Endothelial cell of umbilical vein (primary cell): ENCODE measurements around the gene CALHM6. TPM values are rescaled to one million over a fixed set of nuclear protein-coding genes. Genes with fewer than 3 reads are reported as not detected.

Experiments
- BruUV-seq: library from RNA; stranded (reverse); fragments of 400-500 nt; replicated peaks from 2 replicates; lab custom pipeline; 2021; lab: Mats Ljungman, UMichigan
- CTCF ChIA-PET: fragments of 300-600, 350-600 bp; sonication (Branson Sonifier 250); formaldehyde crosslinking; loops from one replicate; lab custom pipeline; 2021; ENCODE audit warnings: antibody characterized with exemption, inconsistent platforms; lab: Charles Lee
- POLR2A ChIA-PET: fragments of 300-600, 350-600 bp; sonication (Branson Sonifier 250); formaldehyde crosslinking; loops from one replicate; lab custom pipeline; 2021; ENCODE audit warnings: antibody characterized with exemption, inconsistent platforms; lab: Charles Lee
- DNase-seq: peaks from one replicate; pipeline ENCODE4 v3.0.0-alpha.2; 2011; ENCODE audit warnings: low read depth, low spot score
- FAIRE-seq: peaks from 2 replicates; lab custom pipeline; 2011; peaks lifted over from hg19 to GRCh38; lab: Jason Lieb, UNC
- H2AFZ ChIP-seq: 2 replicates; pipeline ENCODE4 v1.6.0; 2012; ENCODE audit warnings: low read depth, low read length, control low read depth, inconsistent platforms
- H3K27ac ChIP-seq: 2 replicates; pipeline ENCODE4 v1.5.1; 2011; ENCODE audit warnings: low read depth, mild to moderate bottlenecking, control low read depth, low read length, moderate library complexity; ENCODE audit not compliant: insufficient read depth
- H3K27me3 ChIP-seq, 2 experiments: 2 replicates each; pipeline versions ENCODE4 v1.6.0 to v1.6.1; 2011; ENCODE audit warnings: low read length in 2 of 2, mixed read lengths in 1 of 2; ENCODE audit not compliant: control insufficient read depth in 2 of 2, insufficient read depth in 2 of 2
- H3K36me3 ChIP-seq, 2 experiments: 2 replicates in 1 of 2; 3 replicates in 1 of 2; pipeline ENCODE4 v1.5.1; 2011; ENCODE audit warnings: low read length in 2 of 2, mild to moderate bottlenecking in 1 of 2, moderate library complexity in 1 of 2; ENCODE audit not compliant: control insufficient read depth in 2 of 2, insufficient read depth in 2 of 2; ENCODE audit errors: extremely low read depth in 1 of 2
- H3K4me1 ChIP-seq: 3 replicates; pipeline ENCODE4 v1.5.1; 2011; ENCODE audit warnings: mild to moderate bottlenecking, low read length; ENCODE audit not compliant: control insufficient read depth, insufficient read depth; ENCODE audit errors: extremely low read depth
- H3K4me2 ChIP-seq: 2 replicates; pipeline ENCODE4 v1.6.1; 2011; ENCODE audit warnings: low read length, control low read depth, mixed read lengths; ENCODE audit not compliant: insufficient read depth
- H3K4me3 ChIP-seq, 3 experiments: fragments of 200-600 bp in 1 of 3; sonication (generic), shearing (Covaris generic) in 1 of 3; replicated peaks in 1 of 3; 2 replicates each; pipeline ENCODE4 v1.5.1; 2011 to 2016; ENCODE audit warnings: control low read depth in 3 of 3, low read length in 3 of 3, mild to moderate bottlenecking in 2 of 3, inconsistent platforms in 1 of 3, low read depth in 1 of 3, moderate library complexity in 1 of 3; ENCODE audit not compliant: insufficient read depth in 1 of 3
- H3K79me2 ChIP-seq: 2 replicates; pipeline ENCODE4 v1.6.0; 2012; ENCODE audit warnings: low read length, inconsistent platforms; ENCODE audit not compliant: control insufficient read depth, insufficient read depth
- H3K9ac ChIP-seq: replicated peaks from 2 replicates; pipeline ENCODE3; 2011; ENCODE audit warnings: low read length, control low read depth; ENCODE audit not compliant: insufficient read depth; ENCODE audit errors: extremely low read depth
- H3K9me1 ChIP-seq: replicated peaks from 3 replicates; pipeline ENCODE4 v1.6.0; 2011; ENCODE audit warnings: mild to moderate bottlenecking, low read length; ENCODE audit not compliant: control insufficient read depth, insufficient read depth; ENCODE audit errors: extremely low read depth
- H3K9me3 ChIP-seq: replicated peaks from 2 replicates; pipeline ENCODE4 v1.5.1; 2012; ENCODE audit warnings: low read length, inconsistent platforms; ENCODE audit not compliant: control insufficient read depth, insufficient read depth
- H4K20me1 ChIP-seq: replicated peaks from 2 replicates; pipeline ENCODE3; 2011; ENCODE audit warnings: mild to moderate bottlenecking, low read length; ENCODE audit not compliant: control insufficient read depth, insufficient read depth; ENCODE audit errors: extremely low read depth
- EZH2 ChIP-seq: IDR thresholded peaks from 2 replicates; pipeline ENCODE4 v1.6.1; 2012; ENCODE audit warnings: borderline replicate concordance, low read depth, mild to moderate bottlenecking, moderate library complexity, low read length, inconsistent platforms; ENCODE audit not compliant: severe bottlenecking
- FOS ChIP-seq: IDR thresholded peaks from 2 replicates; pipeline ENCODE4 v1.6.1; 2011; ENCODE audit warnings: mild to moderate bottlenecking, low read length, moderate library complexity, borderline replicate concordance; ENCODE audit not compliant: insufficient read depth
- GATA2 ChIP-seq: IDR thresholded peaks from 2 replicates; pipeline ENCODE4 v1.7.0; 2011; ENCODE audit warnings: low read depth, mild to moderate bottlenecking, moderate library complexity, mixed read lengths, low read length; ENCODE audit not compliant: insufficient read length, insufficient read depth
- JUN ChIP-seq: IDR thresholded peaks from 2 replicates; pipeline ENCODE4 v1.6.1; 2011; ENCODE audit warnings: borderline replicate concordance, low read depth; ENCODE audit not compliant: insufficient read length, insufficient read depth
- MYC ChIP-seq: IDR thresholded peaks from one replicate; pipeline ENCODE4 v1.6.1; 2011; ENCODE audit warnings: mild to moderate bottlenecking, low read depth, low read length
- POLR2A ChIP-seq: IDR thresholded peaks from 2 replicates; pipeline ENCODE4 v1.6.1; 2012; ENCODE audit warnings: low read depth, mild to moderate bottlenecking, control low read depth, low read length
- POLR2AphosphoS5 ChIP-seq: IDR thresholded peaks from 2 replicates; pipeline ENCODE4 v1.6.1; 2012; ENCODE audit warnings: low read depth, mild to moderate bottlenecking, control low read depth, low read length, moderate library complexity; ENCODE audit not compliant: insufficient read depth
- dilution Hi-C: fragments of 300-500 bp; cut with MboI; formaldehyde crosslinking; loops from one replicate; pipeline ENCODE4 v1.15.0; 2019; ENCODE audit warnings: low sequenced_read_pairs; ENCODE audit not compliant: extremely low pct_ligation_motif_present
- intact Hi-C: fragments of 100-400 bp; cut with micrococcal nuclease; formaldehyde crosslinking; loops from one replicate; pipeline ENCODE4 v1.10.0; 2022
- polyA plus RNA-seq, 4 experiments: library from polyadenylated mRNA; depleted of rRNA in 3 of 4; stranded (reverse) in 3 of 4; unstranded in 1 of 4; fragments of >200 nt; gene quantifications; 2 replicates each; pipeline versions ENCODE4 v1.2.1 to v1.2.3, GENCODE V29; 2011 to 2012; ENCODE audit warnings: missing spikeins in 1 of 4
- total RNA-seq: library from RNA; stranded (reverse); gene quantifications from 2 replicates; pipeline ENCODE4 v1.2.3, GENCODE V29; 2021
- TF ChIP-seq, protein P1 (sequence below): IDR thresholded peaks from 2 replicates; pipeline ENCODE4 v1.6.1; 2011; ENCODE audit not compliant: insufficient read depth, insufficient read length
- TF ChIP-seq, protein P2 (sequence below), 2 donors: IDR thresholded peaks; 1 replicate in 1 of 2; 2 replicates in 1 of 2; pipeline ENCODE4 v1.5.1; 2011; ENCODE audit warnings: low read length in 2 of 2, mild to moderate bottlenecking in 2 of 2, moderate library complexity in 2 of 2, control low read depth in 1 of 2, inconsistent platforms in 1 of 2, low read depth in 1 of 2; ENCODE audit not compliant: insufficient read depth in 1 of 2; ENCODE audit errors: extremely low read depth in 1 of 2

Gene CALHM6
- total and polyA plus RNA-seq, 2 donors (not counting 3 experiments of a cell fraction or from before 2014, with no cell fraction given): 0.08 TPM; not detected in 1

GRCh38 chr6:116426551-116426950 is 34.6 kb upstream of the CALHM6 start:
- Histone ChIP-seq H3K9me3 (no peaks in the 10 kb centered on the region), H3K27me3 (no peaks in the 10 kb centered on the region), H2AFZ (no peak overlapping the region), H3K4me3 (no peak overlapping the region), H3K9me1 (no peaks in the 10 kb centered on the region), H3K4me1 (no peaks in the 10 kb centered on the region), H3K9ac (no peak overlapping the region), H3K79me2 (no peaks in the 10 kb centered on the region), H3K36me3 (no peaks in the 10 kb centered on the region), H3K27ac (no peak overlapping the region), H3K4me2 (no peak overlapping the region), H4K20me1 (no peaks in the 10 kb centered on the region)
- intact Hi-C loops: no loop called here
- BruUV-seq: no TSS peak
- dilution Hi-C loops: no loop called here
- CTCF ChIA-PET: interaction anchor here (0.8 to 1.2 kb wide), 5 partner anchors 12 to 158 kb away, joined by 3 to 4 read pairs (median 3); no protein-coding TSS in a partner anchor
- POLR2A ChIA-PET: no interaction called here
- FAIRE-seq: no peak
- TF ChIP-seq GATA2 (no peak), POLR2A (no peak), JUN (no peak), POLR2AphosphoS5 (no peak), MYC (no peak), FOS (no peak), EZH2 (no peak)
- TF ChIP-seq, protein P1, sequence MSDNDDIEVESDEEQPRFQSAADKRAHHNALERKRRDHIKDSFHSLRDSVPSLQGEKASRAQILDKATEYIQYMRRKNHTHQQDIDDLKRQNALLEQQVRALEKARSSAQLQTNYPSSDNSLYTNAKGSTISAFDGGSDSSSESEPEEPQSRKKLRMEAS: no peak
- TF ChIP-seq, protein P2, sequence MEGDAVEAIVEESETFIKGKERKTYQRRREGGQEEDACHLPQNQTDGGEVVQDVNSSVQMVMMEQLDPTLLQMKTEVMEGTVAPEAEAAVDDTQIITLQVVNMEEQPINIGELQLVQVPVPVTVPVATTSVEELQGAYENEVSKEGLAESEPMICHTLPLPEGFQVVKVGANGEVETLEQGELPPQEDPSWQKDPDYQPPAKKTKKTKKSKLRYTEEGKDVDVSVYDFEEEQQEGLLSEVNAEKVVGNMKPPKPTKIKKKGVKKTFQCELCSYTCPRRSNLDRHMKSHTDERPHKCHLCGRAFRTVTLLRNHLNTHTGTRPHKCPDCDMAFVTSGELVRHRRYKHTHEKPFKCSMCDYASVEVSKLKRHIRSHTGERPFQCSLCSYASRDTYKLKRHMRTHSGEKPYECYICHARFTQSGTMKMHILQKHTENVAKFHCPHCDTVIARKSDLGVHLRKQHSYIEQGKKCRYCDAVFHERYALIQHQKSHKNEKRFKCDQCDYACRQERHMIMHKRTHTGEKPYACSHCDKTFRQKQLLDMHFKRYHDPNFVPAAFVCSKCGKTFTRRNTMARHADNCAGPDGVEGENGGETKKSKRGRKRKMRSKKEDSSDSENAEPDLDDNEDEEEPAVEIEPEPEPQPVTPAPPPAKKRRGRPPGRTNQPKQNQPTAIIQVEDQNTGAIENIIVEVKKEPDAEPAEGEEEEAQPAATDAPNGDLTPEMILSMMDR (IDR thresholded peaks at IDR 0.05; ENCODE audit: extremely low read depth in 1 of 2, insufficient read depth in 1 of 2, low read depth in 1 of 2, low read length in 2 of 2): no peak
- DNase-seq: no peak
